GM21723 (cell line): ENCODE data around the gene FAIM.
"Not testable (repeated sequence)": the region's sequence is repeated elsewhere in the genome, so short reads cannot be mapped to it uniquely, and the experiment has no call there.

Experiments
- ATAC-seq: cut with Tn5 transposase; IDR thresholded peaks from one replicate; pipeline ENCODE4 v1.9.1; 2021; ENCODE audit warnings: mild to moderate bottlenecking, moderate library complexity; ENCODE audit not compliant: unreplicated experiment

The FAIM gene

GRCh38 chr3:138675393-138675792, 66.8 kb downstream of the FAIM start:
- no peak for ATAC-seq

GRCh38 chr3:138678086-138678485, 69.5 kb downstream of the FAIM start:
- no peak for ATAC-seq

- ATAC-seq = no peak
Observed at GRCh38 chr3:138678874-138679392, 70.4 kb downstream of the FAIM start.

- not testable (repeated sequence) for ATAC-seq
Observed at GRCh38 chr3:138680974-138681373, 72.4 kb downstream of the FAIM start.

- ATAC-seq = no peak
Observed at GRCh38 chr3:138681463-138682220, 73.1 kb downstream of the FAIM start.

GRCh38 chr3:138682648-138683047, 74.1 kb downstream of the FAIM start:
- no peak for ATAC-seq
